HCT116 (cell line): Measurements from ENCODE around the gene SCFD2.
"Not testable (repeated sequence)": the region's sequence is repeated elsewhere in the genome, so short reads cannot be mapped to it uniquely, and the experiment has no call there.

ENCODE experiments used
- EGR1 ChIP-seq: IDR thresholded peaks from 2 replicates; pipeline ENCODE4 v1.6.1; 2012; ENCODE audit warnings: low read depth
- ELF1 ChIP-seq: IDR thresholded peaks from 2 replicates; pipeline ENCODE4 v1.6.1; 2012; ENCODE audit warnings: low read depth, borderline replicate concordance
- POLR2A ChIP-seq: IDR thresholded peaks from 2 replicates; pipeline ENCODE4 v1.7.0; 2011; ENCODE audit warnings: borderline replicate concordance; ENCODE audit not compliant: insufficient read depth, insufficient read length; ENCODE audit errors: extremely low read depth
- POLR2AphosphoS5 ChIP-seq: IDR thresholded peaks from 2 replicates; pipeline ENCODE4 v1.6.1; 2011; ENCODE audit warnings: mild to moderate bottlenecking, low read depth, low read length, moderate library complexity
- SP1 ChIP-seq: IDR thresholded peaks from 2 replicates; pipeline ENCODE4 v1.6.1; 2012; ENCODE audit warnings: low read depth
- YY1 ChIP-seq: IDR thresholded peaks from 2 replicates; pipeline ENCODE4 v1.6.1; 2011; ENCODE audit warnings: low read length, low read depth, moderate library complexity, mild to moderate bottlenecking; ENCODE audit not compliant: insufficient replicate concordance; ENCODE audit errors: extremely low read depth
- TF ChIP-seq, protein P1 (sequence below), 3 experiments: fragments of 200-600 bp in 1 of 3; sonication (generic) in 1 of 3; IDR thresholded peaks in 2 of 3; conservative IDR thresholded peaks in 1 of 3; 2 replicates each; pipeline ENCODE4 v1.5.1; 2012 to 2017; ENCODE audit warnings: low read depth in 2 of 3, low read length in 2 of 3, antibody characterized with exemption in 1 of 3, borderline replicate concordance in 1 of 3, control low read depth in 1 of 3, mild to moderate bottlenecking in 1 of 3, mixed read lengths in 1 of 3, mixed run types in 1 of 3, moderate library complexity in 1 of 3; ENCODE audit not compliant: insufficient read depth in 1 of 3
- TF ChIP-seq, protein P2 (sequence below): IDR thresholded peaks from 2 replicates; pipeline ENCODE4 v1.6.1; 2012; ENCODE audit warnings: low read depth
- TF ChIP-seq, protein P3 (sequence below): IDR thresholded peaks from 2 replicates; pipeline ENCODE4 v1.6.1; 2012

DNA sequence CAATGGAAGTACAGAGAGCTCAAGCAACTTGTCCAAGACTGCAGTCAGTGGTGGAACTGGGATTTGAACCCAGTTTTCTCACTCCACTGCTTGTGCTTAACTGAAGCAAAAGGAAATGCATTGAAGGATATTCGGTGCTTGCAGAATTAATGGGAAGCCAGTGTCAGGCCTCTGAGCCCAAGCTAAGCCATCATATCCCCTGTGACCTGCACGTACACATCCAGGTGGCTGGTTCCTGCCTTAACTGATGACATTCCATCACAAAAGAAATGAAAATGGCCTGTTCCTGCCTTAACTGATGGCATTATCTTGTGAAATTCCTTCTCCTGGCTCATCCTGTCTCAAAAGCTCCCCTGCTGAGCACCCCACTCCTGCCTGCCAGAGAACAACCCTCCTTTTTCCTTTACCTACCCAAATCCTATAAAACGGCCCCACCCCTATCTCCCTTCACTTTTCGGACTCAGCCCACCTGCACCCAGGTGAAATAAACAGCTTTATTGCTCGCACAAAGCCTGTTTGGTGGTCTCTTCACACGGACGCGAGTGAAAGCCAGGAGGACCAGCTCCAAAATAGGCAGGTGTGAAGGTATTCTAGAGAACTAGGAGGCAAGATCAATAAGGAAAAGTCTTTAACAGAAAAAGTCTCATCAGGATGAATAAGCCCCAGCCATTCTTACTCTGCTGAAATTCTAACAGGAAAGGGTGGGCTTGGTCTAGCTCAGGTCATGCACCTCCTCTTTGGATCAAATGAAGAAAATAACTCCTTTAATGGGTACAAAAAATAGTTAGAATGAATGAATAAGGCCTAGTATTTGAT, 531.0 kb downstream of the SCFD2 start:
- not testable (repeated sequence) for TF ChIP-seq POLR2A, YY1, EGR1, ELF1, SP1, POLR2AphosphoS5
- TF ChIP-seq, protein P1, sequence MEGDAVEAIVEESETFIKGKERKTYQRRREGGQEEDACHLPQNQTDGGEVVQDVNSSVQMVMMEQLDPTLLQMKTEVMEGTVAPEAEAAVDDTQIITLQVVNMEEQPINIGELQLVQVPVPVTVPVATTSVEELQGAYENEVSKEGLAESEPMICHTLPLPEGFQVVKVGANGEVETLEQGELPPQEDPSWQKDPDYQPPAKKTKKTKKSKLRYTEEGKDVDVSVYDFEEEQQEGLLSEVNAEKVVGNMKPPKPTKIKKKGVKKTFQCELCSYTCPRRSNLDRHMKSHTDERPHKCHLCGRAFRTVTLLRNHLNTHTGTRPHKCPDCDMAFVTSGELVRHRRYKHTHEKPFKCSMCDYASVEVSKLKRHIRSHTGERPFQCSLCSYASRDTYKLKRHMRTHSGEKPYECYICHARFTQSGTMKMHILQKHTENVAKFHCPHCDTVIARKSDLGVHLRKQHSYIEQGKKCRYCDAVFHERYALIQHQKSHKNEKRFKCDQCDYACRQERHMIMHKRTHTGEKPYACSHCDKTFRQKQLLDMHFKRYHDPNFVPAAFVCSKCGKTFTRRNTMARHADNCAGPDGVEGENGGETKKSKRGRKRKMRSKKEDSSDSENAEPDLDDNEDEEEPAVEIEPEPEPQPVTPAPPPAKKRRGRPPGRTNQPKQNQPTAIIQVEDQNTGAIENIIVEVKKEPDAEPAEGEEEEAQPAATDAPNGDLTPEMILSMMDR (IDR thresholded peaks at IDR 0.05 in 2 of 3, conservative IDR thresholded peaks at IDR 0.05 in 1 of 3; ENCODE audit: borderline replicate concordance in 1 of 3, insufficient read depth in 1 of 3, low read depth in 2 of 3, low read length in 2 of 3): not testable (repeated sequence)
- TF ChIP-seq, protein P2, sequence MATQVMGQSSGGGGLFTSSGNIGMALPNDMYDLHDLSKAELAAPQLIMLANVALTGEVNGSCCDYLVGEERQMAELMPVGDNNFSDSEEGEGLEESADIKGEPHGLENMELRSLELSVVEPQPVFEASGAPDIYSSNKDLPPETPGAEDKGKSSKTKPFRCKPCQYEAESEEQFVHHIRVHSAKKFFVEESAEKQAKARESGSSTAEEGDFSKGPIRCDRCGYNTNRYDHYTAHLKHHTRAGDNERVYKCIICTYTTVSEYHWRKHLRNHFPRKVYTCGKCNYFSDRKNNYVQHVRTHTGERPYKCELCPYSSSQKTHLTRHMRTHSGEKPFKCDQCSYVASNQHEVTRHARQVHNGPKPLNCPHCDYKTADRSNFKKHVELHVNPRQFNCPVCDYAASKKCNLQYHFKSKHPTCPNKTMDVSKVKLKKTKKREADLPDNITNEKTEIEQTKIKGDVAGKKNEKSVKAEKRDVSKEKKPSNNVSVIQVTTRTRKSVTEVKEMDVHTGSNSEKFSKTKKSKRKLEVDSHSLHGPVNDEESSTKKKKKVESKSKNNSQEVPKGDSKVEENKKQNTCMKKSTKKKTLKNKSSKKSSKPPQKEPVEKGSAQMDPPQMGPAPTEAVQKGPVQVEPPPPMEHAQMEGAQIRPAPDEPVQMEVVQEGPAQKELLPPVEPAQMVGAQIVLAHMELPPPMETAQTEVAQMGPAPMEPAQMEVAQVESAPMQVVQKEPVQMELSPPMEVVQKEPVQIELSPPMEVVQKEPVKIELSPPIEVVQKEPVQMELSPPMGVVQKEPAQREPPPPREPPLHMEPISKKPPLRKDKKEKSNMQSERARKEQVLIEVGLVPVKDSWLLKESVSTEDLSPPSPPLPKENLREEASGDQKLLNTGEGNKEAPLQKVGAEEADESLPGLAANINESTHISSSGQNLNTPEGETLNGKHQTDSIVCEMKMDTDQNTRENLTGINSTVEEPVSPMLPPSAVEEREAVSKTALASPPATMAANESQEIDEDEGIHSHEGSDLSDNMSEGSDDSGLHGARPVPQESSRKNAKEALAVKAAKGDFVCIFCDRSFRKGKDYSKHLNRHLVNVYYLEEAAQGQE: not testable (repeated sequence)
- TF ChIP-seq, protein P3, sequence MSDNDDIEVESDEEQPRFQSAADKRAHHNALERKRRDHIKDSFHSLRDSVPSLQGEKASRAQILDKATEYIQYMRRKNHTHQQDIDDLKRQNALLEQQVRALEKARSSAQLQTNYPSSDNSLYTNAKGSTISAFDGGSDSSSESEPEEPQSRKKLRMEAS: not testable (repeated sequence)
